Endodermal cell (in vitro differentiated cells): ENCODE results near the gene ZNF254. TPM values are rescaled to one million over a fixed set of nuclear protein-coding genes. Genes with fewer than 3 reads are reported as not detected.
A peak's percentile ranks its signal among the peaks of the same experiment; 100 is the strongest.
"Not testable (repeated sequence)": the region's sequence is repeated elsewhere in the genome, so short reads cannot be mapped to it uniquely, and the experiment has no call there.

Experiments used
- DNase-seq: peaks from one replicate; pipeline ENCODE4 v3.0.0-alpha.2; 2017
- H3K27ac ChIP-seq: 2 replicates; pipeline ENCODE4 v1.5.1; 2013; ENCODE audit warnings: mild to moderate bottlenecking, low read depth, low read length, moderate library complexity
- H3K27me3 ChIP-seq: 2 replicates; pipeline ENCODE4 v1.6.1; 2013; ENCODE audit warnings: mild to moderate bottlenecking, low read length, moderate library complexity; ENCODE audit not compliant: insufficient read depth, control insufficient read depth, poor library complexity, severe bottlenecking
- H3K36me3 ChIP-seq: 2 replicates; pipeline ENCODE4 v1.7.0; 2013; ENCODE audit warnings: mild to moderate bottlenecking, low read length, moderate library complexity; ENCODE audit not compliant: control insufficient read depth, insufficient read depth
- H3K4me1 ChIP-seq: one replicate; pipeline ENCODE4 v1.7.0; 2013; ENCODE audit warnings: low read length; ENCODE audit not compliant: control insufficient read depth, insufficient read depth
- H3K4me3 ChIP-seq: 2 replicates; pipeline ENCODE4 v1.5.1; 2013; ENCODE audit warnings: mild to moderate bottlenecking, low read length, moderate library complexity
- H3K9ac ChIP-seq: 2 replicates; pipeline ENCODE4 v1.6.1; 2013; ENCODE audit warnings: mild to moderate bottlenecking, low read length, moderate library complexity; ENCODE audit not compliant: poor library complexity, severe bottlenecking; ENCODE audit errors: extremely low read depth
- H3K9me3 ChIP-seq: 2 replicates; pipeline ENCODE4 v1.6.1; 2013; ENCODE audit warnings: mild to moderate bottlenecking, low read length, moderate library complexity; ENCODE audit not compliant: control insufficient read depth
- H3K27ac Mint-ChIP-seq: 2 replicates; pipeline ENCODE4 v1.8.0; 2020; ENCODE audit warnings: mixed read lengths
- H3K27me3 Mint-ChIP-seq: 2 replicates; pipeline ENCODE4 v1.8.0; 2021; ENCODE audit warnings: mild to moderate bottlenecking, mixed read lengths; ENCODE audit not compliant: insufficient read depth
- H3K36me3 Mint-ChIP-seq: 2 replicates; pipeline ENCODE4 v1.8.0; 2020; ENCODE audit warnings: low read depth, mixed read lengths
- H3K4me1 Mint-ChIP-seq: 2 replicates; pipeline ENCODE4 v1.8.0; 2020; ENCODE audit warnings: mixed read lengths
- H3K4me3 Mint-ChIP-seq: 2 replicates; pipeline ENCODE4 v1.8.0; 2020; ENCODE audit warnings: mild to moderate bottlenecking, moderate library complexity, mixed read lengths
- H3K9me3 Mint-ChIP-seq: 2 replicates; pipeline ENCODE4 v1.8.0; 2020; ENCODE audit warnings: mild to moderate bottlenecking, mixed read lengths
- WGBS, 2 experiments: methylation state at CpG; one replicate each; pipeline versions ENCODE4 v1.1.5 to v1.1.7; 2013; ENCODE audit warnings: missing lambda C conversion rate in 2 of 2, mixed read lengths in 1 of 2; ENCODE audit not compliant: insufficient coverage in 1 of 2, insufficient read length in 1 of 2; 5-methylcytosine and 5-hydroxymethylcytosine counted together
- total RNA-seq, 2 donors: library from RNA; stranded (reverse); fragmentation: NEBNext Ultra II Directional in 1 of 2; extraction: Animal tissue kit (Norgen Biotek cat#: 25700) in 1 of 2; gene quantifications; 2 replicates in 1 of 2; 3 replicates in 1 of 2; pipeline ENCODE4 v1.2.1, GENCODE V29; 2021
- TF ChIP-seq, protein P1 (sequence below): fragments of 200-600 bp; sonication (generic); conservative IDR thresholded peaks from 2 replicates; pipeline ENCODE4 v1.5.0; 2021; ENCODE audit warnings: antibody characterized with exemption, mild to moderate bottlenecking

The ZNF254 gene
- total RNA-seq, 2 donors from 2014 or later: 30.7 to 33.8 TPM

DNA sequence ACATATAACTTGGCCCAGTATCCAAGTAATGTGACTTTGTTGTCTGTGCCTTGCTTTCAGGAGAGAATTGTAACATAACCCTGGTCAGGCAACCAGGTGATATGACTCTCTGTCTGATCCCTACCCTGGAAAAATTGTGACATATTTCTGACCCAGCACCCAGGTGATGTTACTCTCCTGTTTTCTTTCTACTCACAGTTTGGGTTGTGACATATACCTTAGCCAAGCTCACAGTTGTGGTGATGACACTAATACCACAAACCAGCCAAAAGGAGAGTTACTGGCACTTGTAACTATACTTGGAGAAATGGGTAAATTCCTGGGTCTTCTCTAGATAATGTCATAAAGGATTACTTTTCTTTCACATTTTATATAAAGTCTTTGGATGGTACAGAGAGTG, 14.3 kb upstream of the ZNF254 start:
- no peaks in the 10 kb centered on the region for H3K27me3 Mint-ChIP-seq
- H3K9me3 ChIP-seq: peaks cover 35% of the 10 kb centered on the region
- TF ChIP-seq, protein P1, sequence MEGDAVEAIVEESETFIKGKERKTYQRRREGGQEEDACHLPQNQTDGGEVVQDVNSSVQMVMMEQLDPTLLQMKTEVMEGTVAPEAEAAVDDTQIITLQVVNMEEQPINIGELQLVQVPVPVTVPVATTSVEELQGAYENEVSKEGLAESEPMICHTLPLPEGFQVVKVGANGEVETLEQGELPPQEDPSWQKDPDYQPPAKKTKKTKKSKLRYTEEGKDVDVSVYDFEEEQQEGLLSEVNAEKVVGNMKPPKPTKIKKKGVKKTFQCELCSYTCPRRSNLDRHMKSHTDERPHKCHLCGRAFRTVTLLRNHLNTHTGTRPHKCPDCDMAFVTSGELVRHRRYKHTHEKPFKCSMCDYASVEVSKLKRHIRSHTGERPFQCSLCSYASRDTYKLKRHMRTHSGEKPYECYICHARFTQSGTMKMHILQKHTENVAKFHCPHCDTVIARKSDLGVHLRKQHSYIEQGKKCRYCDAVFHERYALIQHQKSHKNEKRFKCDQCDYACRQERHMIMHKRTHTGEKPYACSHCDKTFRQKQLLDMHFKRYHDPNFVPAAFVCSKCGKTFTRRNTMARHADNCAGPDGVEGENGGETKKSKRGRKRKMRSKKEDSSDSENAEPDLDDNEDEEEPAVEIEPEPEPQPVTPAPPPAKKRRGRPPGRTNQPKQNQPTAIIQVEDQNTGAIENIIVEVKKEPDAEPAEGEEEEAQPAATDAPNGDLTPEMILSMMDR: no peak
- peaks cover 30% of the 10 kb centered on the region for H3K9me3 Mint-ChIP-seq
- no peak overlapping the region for H3K4me3 Mint-ChIP-seq
- no peak for DNase-seq
- H3K9ac ChIP-seq: no peak overlapping the region
- no peak overlapping the region for H3K27ac ChIP-seq
- H3K4me1 Mint-ChIP-seq: peaks cover 12% of the 10 kb centered on the region
- H3K36me3 Mint-ChIP-seq: peaks cover 78% of the 10 kb centered on the region
- H3K4me3 ChIP-seq: no peak overlapping the region
- H3K4me1 ChIP-seq: no peaks in the 10 kb centered on the region
- no peak overlapping the region for H3K27ac Mint-ChIP-seq
- no peaks in the 10 kb centered on the region for H3K27me3 ChIP-seq
- peaks cover 73% of the 10 kb centered on the region for H3K36me3 ChIP-seq

DNA sequence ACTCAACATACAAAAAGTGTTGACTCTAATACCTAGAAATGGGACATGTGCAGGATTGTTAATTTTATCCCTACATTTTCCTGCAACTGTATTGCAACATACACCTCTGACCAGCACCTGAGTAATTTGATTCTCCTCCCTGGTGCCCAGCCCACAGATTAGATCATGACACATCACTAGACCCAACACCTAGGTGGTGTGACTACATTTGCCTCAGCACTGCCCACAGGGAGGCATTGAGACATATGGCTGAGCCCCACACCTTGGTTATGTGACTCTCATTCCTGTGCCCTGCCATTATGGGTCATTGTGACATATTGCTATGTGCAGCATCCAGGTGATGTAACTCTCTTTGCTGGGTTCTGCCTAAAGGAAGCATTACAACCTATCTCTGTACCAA, 13.2 kb upstream of the ZNF254 start:
- TF ChIP-seq, protein P1: no peak
- peaks cover 62% of the 10 kb centered on the region for H3K36me3 ChIP-seq
- no peak overlapping the region for H3K27ac Mint-ChIP-seq
- H3K36me3 Mint-ChIP-seq: peaks cover 76% of the 10 kb centered on the region
- H3K27me3 Mint-ChIP-seq: no peaks in the 10 kb centered on the region
- peaks cover 18% of the 10 kb centered on the region for H3K4me1 Mint-ChIP-seq
- no peak overlapping the region for H3K9ac ChIP-seq
- no peak overlapping the region for H3K4me3 ChIP-seq
- peaks cover 30% of the 10 kb centered on the region for H3K9me3 Mint-ChIP-seq
- H3K9me3 ChIP-seq: peaks cover 35% of the 10 kb centered on the region
- no peaks in the 10 kb centered on the region for H3K27me3 ChIP-seq
- DNase-seq: no peak
- no peak overlapping the region for H3K27ac ChIP-seq
- peaks cover 7% of the 10 kb centered on the region for H3K4me1 ChIP-seq
- no peak overlapping the region for H3K4me3 Mint-ChIP-seq

DNA sequence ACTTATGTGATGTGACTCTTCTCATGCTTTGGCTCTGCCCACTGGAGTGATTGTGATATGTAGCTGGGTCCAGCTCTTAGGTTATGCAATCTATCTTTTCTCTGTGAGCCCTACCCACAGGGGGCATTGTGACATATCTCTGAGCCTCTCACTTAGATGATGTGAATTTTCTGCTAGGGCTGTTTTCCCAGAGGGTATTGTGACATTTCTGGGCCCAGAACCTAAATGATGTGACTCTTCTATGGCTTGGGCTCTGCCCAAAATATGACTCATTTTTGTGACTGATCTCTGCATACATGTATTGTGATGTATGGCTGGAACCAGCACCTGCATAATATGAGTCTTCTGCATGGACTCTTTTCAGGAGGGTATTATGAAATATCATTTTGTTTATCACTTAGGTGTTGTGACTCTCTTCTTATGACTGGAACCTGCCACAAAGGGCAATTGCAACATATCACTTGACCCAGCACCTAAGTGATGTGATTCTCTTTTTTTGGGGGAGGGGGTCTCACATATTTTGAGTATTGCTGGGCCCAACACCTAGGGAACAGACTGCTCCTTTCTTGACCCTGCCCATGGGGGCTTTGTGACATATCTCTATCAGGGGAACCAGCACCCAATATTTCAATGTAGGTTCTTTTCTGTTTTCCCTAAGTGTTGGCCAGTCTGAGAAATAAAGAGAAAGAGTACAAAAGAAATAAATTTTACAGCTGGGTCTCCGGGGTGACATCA, 12.1 kb upstream of the ZNF254 start:
- Mint-ChIP-seq H3K27me3 (no peaks in the 10 kb centered on the region), H3K9me3 (peaks cover 30% of the 10 kb centered on the region), H3K4me1 (peaks cover 18% of the 10 kb centered on the region), H3K36me3 (peaks cover 81% of the 10 kb centered on the region), H3K4me3 (no peak overlapping the region), H3K27ac (no peak overlapping the region)
- TF ChIP-seq, protein P1: no peak
- no peak overlapping the region for H3K9ac ChIP-seq
- H3K4me3 ChIP-seq: peak overlapping the region; percentile 16
- DNase-seq: no peak
- 100% methylated on average over 1 of the region's 1 CpG for WGBS, 2 experiments
- peaks cover 7% of the 10 kb centered on the region for H3K4me1 ChIP-seq
- peaks cover 69% of the 10 kb centered on the region for H3K36me3 ChIP-seq
- H3K27me3 ChIP-seq: no peaks in the 10 kb centered on the region
- peaks cover 35% of the 10 kb centered on the region for H3K9me3 ChIP-seq
- no peak overlapping the region for H3K27ac ChIP-seq

DNA sequence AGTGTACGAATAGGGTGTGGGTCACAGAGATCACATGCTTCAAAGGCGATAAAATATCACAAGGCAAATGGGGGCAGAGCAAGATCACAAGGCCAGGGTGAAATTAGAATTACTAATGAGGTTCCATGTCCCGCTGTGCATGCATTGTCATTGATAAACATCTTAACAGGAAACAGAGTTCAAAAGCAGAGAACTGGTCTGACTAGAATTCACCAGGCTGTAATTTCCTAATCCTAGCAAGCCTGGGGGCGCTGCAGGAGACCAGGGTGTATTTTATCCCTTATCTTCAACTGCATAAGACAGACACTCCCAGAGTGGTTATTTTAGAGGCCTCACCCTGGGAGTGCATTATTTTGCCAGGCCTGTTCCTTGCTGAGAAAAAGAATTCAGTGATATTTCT, 11.5 kb upstream of the ZNF254 start:
- peaks cover 30% of the 10 kb centered on the region for H3K9me3 Mint-ChIP-seq

More for the DNA sequence above, 11.5 kb upstream of the ZNF254 start:
- not testable (repeated sequence) for H3K4me3 Mint-ChIP-seq, H3K27me3 ChIP-seq, H3K9ac ChIP-seq, H3K27ac ChIP-seq, H3K4me1 ChIP-seq, H3K27me3 Mint-ChIP-seq, H3K27ac Mint-ChIP-seq
- peak overlapping the region; percentile 50 for H3K4me3 ChIP-seq
- peaks cover 18% of the 10 kb centered on the region for H3K4me1 Mint-ChIP-seq
- peaks cover 79% of the 10 kb centered on the region for H3K36me3 Mint-ChIP-seq
- DNase-seq: peak; percentile 48
- 90 to 91% methylated on average over 3 to 4 of the region's 4 CpGs for WGBS, 2 experiments
- peaks cover 67% of the 10 kb centered on the region for H3K36me3 ChIP-seq
- peaks cover 35% of the 10 kb centered on the region for H3K9me3 ChIP-seq
